NCI-H1694 treated with DMSO at 0.1 percent for 48 hours (cell line): Measurements from ENCODE around the gene THAP8.
A peak's percentile ranks its signal among the peaks of the same experiment; 100 is the strongest.

Experiments used
- DNase-seq: peaks from one replicate; lab custom pipeline; 2025; lab: John Stamatoyannopoulos, UW

The THAP8 gene, protein sequence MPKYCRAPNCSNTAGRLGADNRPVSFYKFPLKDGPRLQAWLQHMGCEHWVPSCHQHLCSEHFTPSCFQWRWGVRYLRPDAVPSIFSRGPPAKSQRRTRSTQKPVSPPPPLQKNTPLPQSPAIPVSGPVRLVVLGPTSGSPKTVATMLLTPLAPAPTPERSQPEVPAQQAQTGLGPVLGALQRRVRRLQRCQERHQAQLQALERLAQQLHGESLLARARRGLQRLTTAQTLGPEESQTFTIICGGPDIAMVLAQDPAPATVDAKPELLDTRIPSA

DNA sequence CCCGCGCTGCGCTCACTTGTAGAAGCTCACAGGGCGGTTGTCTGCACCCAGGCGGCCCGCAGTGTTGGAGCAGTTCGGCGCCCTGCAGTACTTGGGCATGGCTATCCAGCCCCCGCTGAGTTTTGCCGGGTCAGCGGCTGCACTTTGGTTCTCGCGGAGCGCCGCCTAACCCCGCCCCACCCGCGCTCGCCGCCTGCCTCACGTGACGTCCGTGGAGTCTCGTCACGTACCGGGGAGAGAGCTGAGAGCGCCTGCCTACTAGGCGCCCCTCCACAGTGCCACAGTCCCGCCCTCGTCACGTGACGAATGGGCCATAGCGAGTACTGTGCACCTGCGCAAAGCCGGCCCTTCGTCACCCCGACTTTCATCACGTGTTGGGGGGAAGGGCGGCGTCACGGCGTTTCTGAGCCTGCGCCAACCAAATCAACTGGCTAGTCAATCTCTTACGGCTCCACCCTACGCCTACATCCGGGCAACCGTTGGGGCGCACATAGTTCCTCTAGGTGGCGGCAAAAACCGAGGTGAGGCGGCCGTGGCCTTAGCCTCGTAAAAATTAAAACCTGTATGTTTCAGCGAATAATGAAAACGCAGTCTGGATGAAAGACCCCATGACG is at the start of gene THAP8:
THAP8 (minus strand) TSS at position 167 of the 614 bp plus-strand sequence; CDS start at position 99, 68 bp downstream.
- peak; percentile 99 for DNase-seq

DNA sequence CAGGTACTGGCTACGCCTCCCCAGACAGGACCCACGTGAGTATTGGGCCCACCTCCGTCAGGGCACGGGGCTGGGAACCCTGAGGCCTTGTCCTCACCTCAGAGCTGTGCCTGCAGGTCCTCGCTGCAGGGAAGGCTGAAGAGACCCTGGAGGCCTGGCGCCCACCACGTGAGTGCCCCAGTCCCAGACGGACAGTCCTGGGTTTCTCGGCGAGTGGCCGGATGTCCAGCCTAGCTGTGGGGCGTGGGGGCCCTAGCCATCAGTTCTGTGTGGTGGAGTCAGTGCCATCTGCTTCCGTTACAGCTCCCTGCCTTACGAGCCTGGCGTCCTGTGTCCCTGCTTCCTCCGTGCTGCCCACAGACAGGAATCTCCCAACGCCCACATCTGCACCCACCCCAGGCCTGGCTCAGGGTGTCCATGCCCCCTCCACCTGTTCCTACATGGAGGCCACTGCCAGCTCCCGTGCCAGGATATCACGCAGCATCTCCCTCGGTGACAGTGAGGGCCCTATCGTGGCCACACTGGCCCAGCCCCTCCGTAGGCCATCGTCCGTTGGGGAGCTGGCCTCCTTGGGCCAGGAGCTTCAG is 49.0 kb upstream of the THAP8 start:
- no peak for DNase-seq

DNA sequence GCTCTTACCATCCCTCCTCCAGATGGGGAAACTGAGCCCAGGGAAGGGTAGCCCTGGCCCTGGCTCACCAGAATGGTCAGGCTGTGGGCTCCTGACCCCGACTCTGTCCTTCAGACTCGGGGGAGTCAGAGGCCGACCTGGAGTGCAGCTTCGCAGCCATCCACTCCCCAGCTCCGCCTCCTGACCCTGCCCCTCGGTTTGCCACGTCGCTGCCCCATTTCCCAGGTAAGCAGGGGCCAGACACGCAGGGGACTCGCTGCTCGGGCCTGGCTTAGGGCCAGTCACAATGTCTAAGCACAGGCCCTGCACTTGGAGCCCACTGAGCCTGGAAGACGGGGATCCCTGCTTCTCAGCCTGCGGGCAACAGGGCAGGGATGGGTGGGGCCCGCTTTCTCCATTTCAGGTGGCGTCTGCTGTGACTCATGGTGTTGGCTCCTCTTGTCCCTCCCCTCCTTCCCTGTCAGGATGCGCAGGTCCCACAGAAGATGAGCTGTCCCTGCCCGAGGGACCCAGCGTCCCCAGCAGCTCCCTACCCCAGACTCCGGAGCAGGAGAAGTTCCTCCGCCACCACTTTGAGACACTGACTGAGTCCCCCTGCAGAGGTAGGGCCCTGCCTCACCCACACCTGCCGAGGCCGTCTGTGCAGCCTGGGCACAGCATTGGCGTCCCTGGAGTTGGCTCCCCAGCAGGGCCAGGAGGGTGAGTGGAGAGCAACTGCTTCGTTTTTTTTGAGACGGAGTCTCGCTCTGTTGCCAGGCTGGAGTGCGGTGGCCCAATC is 47.7 kb upstream of the THAP8 start:
- no peak for DNase-seq

DNA sequence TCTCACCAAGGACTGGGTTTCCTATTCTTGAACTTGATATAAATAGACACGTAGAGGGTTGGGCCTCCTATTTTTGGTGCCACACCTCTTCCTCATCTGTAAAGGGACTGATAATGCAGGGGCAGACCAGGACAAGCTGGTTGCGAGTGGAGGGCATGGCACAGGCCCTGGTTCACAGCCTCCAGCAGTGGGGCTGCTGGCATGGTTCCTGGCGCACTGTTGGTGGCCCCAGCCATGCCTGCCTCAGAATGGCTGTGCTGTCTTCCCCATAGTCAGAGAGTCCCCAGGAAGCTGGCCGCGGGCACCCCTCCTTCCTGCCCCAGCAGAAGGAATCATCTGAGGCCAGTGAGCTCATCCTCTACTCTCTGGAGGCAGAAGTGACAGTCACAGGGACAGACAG is 46.4 kb upstream of the THAP8 start:
- no peak for DNase-seq

DNA sequence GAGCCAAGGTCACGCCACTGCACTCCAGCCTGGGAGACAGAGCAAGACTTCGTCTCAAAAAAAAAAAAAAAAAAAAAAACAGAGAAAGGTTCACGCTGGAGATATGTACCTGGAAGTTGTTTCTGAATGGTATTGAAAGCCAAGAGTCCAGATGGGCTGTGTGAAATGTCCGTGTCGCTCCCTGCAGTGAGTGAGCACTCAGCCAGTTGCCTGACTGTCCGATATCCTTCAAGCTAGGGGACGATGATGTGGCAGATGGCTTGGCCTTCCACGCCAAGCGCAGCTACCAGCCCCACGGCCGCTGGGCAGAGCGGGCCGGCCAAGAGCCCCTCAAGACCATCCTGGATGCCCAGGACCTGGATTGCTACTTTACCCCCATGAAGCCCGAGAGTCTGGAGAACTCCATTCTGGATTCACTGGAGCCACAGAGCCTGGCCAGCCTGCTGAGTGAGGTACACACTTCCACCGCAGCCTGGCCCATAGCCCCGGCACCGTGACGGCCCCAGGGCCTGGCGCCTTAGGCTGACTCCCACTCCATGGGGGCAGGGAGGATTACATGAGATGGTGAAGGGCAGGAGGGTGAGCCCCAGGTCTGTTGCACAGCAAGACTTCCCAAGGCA is 45.2 kb upstream of the THAP8 start:
- no peak for DNase-seq

DNA sequence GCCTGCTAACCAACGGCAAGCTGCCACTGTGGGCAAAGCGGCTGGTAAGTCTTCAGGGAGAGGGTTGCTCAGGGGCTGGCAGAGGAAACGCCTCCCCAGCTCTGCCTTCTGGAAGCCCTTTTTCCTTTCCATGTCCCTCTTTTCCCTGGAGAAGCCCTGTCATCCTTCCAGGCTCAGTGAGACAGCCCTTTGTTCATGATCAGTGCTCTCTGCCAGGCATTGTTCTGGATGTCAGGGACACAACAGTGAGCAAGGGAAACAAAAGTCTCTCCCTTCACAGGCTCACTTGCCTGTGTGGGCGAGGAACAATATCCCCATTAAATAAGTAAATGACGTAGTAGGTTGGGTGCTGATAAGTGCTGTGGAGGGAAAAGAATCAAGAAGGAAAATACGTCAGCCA is 43.0 kb upstream of the THAP8 start:
- DNase-seq, result no peak

DNA sequence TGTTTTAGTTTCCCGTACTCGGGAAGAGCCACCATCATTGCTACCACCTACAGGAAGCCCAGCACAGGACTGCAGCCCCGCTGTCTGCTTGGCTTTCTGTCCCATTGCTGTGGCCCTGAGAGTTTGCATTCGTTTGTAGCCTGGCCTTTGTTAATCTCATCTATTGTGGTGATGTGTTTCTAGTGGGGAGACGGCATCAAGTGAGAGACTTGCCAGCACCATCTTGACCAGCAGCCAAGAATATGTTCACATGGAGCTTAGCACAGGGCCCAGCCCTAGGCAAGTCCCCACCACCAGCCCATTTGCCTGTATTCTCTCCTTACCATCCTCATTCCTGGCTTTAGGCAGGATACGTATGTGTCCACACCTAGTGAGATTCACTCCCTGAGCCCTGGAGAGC is 39.6 kb upstream of the THAP8 start:
- DNase-seq, result no peak

DNA sequence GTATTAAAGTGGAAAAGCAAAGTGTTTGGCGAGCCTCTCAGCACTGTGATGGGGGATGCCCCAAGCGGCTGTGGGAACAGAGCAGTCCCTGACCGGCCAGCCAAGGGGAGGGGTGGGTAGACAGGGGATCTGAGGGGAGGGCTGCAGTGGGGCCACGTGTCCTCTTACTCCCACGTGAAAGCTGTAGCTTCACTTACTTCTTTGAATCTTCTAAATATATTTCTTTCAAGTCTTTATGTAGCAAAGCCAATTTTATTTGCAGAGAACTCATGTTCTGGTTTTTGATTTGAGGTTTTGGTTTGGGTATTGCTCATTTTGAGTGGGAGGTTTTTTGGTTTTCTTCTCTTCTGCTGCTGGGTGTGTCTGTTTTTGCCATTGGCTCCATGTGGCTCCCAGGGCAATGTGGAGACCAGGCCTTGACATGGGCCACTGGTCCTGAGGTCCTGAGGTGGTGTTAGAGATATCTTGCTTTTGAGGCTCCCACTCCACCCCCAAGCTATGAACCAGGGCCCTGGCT is 39.1 kb upstream of the THAP8 start:
- no peak for DNase-seq

DNA sequence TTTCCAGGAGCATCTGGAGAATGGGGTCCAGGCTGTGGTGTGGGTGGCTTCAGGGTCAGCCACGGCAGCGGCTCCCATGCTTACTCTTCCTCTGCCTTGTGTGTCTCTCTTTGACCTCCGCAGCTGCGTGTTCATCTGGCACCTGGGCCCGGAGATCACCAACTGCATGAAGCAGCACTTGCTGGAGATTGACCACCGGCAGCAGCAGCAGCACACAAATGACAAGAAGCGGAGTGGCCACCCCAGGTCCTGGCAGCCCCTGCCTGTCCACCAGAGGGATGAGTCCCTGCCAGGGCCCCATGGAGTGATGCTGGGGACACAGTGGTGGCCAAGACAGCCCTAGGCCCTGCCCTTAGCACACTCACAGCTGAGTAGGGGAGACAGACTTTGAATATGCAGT is 38.5 kb upstream of the THAP8 start:
- no peak for DNase-seq

DNA sequence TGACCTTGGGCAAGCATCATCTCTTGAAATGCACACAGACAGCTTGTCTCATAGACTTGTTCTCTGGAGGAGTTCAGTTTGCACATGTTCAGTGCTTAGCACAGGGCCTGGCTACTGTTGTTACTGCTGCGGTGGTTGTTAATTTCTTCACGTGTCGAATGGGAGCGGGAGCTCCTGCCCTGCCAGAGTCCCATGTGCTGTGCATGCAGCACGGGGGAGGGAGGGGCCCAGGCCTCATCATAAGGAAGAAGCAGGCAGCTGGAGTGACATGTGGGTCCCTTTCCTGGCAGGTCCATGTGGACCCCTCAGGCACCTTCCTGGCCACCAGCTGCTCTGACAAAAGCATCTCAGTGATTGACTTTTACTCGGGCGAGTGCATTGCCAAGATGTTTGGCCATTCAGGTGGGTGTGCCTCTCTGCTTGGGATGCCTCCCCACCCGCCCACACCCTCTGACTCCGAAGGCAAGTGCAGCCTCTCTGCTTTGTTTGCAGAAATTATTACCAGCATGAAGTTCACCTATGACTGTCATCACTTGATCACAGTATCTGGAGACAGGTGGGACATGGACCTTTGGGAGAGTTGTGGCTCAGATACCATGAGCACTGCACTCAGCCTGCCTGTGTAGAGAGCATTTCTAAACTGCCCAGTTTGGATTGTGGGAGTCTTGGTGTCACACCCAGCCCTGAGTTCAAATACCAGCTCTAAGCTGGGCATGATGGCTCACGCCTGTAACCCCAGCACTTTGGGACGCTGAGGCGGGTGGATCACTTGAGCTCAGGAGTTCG is 37.0 kb upstream of the THAP8 start:
- DNase-seq, result no peak

DNA sequence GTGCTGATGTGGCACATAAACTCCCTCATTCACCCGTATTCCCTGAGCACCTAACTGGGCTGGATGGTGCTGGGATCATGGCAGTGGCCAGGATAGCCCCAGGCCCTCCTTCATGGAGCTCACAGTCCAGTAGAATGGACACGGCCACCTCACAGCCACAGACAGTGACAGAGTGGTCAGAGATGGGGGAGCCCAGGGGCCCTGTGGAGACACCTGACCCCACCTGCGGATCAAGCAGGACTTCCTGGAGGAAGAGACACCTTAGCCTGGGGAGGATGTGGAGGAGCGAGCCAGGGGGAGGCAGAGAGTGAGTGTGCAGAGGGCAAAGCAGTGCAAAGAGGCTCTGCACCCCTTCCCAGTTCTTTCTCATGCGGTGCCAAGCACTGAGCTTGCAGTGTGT is 35.8 kb upstream of the THAP8 start:
- DNase-seq, result no peak

DNA sequence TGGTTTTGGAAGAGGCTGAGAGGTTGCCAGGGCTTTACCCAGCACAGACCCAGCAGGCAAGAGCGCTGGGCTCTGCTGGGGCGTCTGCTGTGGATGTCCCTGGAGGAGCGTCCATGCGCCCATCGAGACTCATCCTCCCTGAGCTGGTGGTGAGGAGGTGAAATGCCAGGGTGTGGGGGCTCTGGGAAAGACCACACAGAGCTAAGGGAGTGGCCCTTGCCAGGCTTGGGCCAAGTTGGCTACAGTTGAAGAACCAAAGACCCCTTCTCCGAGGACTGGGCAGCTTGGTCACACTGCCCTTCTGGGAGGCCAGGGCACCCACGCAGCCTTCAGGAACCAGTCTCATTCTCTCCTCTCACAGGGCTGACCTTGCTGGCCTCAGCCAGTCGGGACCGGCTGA is 32.2 kb upstream of the THAP8 start:
- DNase-seq, result no peak

DNA sequence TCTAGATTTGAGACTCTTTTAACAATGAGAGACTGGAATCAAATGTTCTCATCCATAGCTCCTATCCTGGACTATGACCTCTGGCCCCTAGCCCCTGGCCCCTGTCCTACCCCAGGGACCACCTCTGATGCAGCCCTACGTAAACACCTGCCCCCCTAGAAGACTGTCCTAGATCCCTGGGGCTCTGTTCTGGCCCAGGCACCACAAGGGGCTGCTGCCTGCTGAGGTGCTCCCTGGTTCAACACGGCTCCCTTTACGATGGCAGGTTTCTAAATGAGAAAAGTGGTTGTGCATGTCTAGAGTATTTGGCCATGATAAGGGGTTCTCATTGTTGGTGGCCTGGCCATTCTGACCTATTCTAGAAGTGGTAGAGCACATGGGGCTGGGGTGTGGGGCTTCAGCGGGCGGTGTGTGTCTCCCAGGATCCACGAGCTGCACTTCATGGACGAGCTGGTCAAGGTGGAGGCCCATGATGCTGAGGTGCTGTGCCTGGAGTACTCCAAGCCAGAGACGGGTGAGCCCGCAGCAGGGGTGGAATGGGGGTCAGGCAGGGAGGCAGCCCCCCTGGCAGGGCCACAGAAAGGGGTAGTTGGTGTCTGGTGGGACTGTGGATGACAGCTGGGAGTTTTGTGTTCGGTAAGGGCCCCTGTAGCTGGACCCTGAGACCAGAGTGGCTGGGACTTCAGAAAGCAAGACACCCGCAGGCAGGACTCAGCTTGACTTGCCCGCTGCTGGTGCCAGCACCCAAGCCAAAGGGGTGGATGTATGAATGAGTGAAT is 30.3 kb upstream of the THAP8 start:
- DNase-seq, result no peak

DNA sequence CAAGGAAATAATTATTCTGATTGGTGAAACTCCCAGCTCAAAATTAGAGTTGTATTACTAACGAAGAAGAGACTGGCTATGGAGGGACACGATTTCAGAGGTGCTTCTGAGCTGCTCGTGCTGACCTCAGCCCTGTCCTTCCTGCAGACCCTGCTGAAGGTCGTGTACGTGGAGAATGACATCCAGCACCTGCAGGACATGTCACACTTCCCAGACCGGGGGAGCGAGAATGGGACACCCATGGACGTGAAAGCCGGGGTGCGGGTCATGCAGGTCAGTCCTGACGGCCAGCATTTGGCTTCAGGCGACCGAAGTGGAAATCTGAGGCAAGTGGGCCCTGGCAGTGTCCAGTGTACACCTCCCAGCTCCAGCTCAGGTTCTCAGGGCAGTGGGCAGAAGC is 28.8 kb upstream of the THAP8 start:
- no peak for DNase-seq

DNA sequence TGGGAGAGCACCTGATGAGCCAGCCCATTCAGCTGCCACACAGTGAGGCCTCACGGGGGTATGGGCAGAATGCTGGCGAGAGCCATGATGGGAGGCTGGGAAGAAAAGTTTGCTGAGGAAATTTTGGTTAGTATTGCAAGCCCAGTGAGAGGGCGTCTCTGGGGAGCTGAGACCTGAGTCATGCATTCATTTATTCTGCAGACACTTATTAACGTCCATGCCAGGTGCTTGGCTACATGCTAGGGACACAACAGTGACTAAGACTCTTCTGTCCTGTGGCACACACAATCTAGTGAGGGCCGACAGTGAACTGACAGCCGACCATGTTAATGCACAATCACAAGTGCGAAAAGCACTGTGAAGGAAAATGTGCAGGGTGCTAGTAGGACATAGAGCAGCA is 27.8 kb upstream of the THAP8 start:
- DNase-seq, result no peak

DNA sequence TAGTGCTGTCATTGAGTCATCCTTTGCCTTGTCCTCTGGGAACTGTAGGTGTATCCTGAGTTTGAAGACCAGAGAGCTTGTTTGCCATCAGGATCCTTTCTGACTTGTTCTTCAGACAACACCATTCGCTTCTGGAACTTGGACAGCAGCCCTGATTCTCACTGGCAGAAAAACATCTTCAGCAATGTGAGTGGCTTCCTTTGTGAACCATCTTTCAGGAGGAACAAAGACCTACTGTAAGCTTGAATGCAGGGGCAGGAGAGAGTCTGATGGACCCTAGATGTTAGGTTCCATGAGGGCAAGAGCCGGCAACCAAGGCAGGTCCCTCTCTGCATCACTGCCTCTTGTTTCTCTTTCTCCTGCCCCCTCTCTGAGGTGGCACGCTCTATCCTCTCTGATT is 27.3 kb upstream of the THAP8 start:
- no peak for DNase-seq

DNA sequence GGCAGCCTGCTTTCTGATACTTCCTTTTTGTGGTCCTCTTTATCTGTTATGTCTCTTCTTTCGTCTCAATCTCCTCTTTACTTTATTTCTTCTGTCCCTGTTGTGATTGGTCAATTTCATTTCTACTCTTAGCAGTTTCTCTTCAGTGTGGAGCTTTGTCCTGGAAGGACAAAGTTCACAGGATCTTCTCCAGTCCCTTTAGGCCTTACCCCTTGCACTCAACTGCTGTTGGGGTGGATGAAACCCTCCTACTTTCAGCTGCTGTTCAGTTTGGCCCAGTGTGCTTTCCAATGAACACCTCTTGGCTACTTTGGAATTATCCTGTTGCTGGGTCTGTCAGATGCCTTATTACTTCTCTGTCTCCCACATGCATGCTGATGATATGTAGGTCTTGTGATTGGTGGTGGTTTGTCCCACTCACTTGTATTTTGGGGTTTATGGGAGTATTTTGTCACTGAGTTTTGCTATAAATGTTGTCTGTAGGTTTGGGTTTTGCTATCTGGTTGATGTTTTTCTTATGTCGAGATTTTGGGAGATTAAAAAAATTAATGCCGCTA is 25.4 kb upstream of the THAP8 start:
- DNase-seq, result no peak

DNA sequence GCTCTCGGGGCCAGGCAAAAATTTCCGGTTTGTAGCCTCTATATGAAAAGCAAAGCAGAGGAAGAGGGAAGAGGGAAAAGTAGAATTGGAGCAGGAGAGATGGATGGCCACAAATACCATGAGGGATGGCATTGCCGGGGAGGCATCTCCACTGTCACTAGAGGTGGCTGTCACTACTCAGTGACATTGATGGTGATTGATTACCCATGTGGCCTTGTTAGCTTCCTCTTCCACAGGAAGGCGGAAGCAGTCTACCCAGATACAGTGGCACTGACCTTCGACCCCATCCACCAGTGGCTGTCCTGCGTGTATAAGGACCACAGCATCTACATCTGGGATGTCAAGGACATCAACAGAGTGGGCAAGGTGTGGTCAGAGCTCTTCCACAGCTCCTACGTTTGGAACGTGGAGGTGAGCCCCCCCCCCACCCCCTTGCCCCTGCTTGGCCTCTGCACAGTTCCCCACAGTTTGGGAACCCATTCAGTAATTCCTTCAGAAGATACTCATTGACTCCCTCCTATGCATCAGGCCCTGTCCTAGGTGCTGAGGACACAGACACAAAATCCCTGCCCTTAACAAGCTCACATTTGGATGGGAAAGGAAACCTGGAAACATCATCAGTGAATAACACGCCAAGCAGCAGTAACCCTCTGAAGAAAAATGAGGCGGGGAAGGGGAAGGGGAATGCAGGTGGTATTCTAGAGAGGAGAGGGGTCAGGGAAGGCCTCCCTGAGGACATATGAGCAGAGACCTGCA is 19.2 kb upstream of the THAP8 start:
- DNase-seq, result no peak

DNA sequence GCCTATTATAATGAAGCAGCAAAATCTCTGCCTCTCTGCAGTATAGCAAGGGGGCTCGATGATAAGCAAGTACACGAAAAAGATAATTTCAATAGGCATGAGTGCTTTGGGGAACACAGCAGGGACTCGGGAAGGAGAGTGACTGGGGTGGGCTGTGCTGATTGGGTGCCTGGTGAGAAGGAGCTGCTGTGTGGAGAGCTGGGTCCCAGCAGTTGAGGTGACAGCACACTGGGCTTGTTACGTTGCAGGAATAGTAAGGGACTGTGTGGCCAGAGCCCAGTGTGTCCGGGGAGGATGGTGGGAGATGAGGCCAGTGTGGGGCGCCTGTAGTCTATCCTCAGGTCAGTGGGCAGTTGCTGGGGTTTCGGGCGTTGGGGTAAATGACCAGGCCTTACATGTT is 18.0 kb upstream of the THAP8 start:
- no peak for DNase-seq
